ENCODE measurements around the gene EXOSC3. TPM values are rescaled to one million over a fixed set of nuclear protein-coding genes. Genes with fewer than 3 reads are reported as not detected.
"Not testable (repeated sequence)": the region's sequence is repeated elsewhere in the genome, so short reads cannot be mapped to it uniquely, and the experiment has no call there.

The EXOSC3 gene
- total RNA-seq, 6 experiments from 2014 or later, result 37.7 to 49.8 (median 41.9) TPM

DNA sequence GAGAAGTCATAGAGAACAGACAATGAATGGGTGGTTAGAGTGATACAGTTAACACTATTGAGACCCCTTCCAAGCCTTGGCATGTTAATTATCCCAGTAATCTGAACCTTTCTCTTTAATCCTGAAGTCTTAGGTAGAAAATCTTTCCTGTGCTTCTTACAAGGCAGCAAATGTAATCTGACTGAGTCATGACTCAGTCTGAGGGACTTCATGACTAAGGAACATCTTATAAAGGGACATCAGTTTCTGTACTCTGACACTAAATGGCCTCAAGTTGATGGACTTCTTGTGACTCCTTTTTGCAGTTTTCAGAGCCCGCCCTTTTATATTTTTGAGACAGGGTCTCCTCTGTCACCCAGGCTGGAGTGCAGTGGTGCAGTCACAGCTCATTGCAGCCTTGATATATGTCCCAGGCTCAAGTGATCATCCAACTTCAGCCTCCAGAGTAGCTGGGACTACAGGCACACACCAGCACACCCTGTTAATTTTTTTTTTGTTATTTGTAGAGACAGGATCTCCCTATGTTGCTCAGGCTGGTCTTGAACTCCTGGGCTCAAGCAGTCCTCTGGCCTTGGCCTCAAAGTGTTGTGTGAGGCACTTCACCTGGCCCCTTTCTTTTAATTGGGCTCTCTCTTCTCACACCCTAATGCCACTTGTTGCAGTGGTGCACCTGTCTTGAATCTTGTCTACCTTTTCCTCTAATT, 9.5 kb downstream of the EXOSC3 start:
- Mint-ChIP-seq H3K36me3 (ENCODE audit: low read depth) (peaks cover 24% of the 10 kb centered on the region), H3K4me3 (peak overlapping the region; percentile 32; the same call in 1 of the 2 replicates), H3K9me3 (no peaks in the 10 kb centered on the region), H3K4me1 (ENCODE audit: low read depth) (peaks cover 35% of the 10 kb centered on the region), H3K27me3 (ENCODE audit: insufficient read depth) (no peaks in the 10 kb centered on the region; the same call in 1 of the 2 replicates), H3K27ac (peak overlapping the region; percentile 70)
- TF ChIP-seq, protein P1, sequence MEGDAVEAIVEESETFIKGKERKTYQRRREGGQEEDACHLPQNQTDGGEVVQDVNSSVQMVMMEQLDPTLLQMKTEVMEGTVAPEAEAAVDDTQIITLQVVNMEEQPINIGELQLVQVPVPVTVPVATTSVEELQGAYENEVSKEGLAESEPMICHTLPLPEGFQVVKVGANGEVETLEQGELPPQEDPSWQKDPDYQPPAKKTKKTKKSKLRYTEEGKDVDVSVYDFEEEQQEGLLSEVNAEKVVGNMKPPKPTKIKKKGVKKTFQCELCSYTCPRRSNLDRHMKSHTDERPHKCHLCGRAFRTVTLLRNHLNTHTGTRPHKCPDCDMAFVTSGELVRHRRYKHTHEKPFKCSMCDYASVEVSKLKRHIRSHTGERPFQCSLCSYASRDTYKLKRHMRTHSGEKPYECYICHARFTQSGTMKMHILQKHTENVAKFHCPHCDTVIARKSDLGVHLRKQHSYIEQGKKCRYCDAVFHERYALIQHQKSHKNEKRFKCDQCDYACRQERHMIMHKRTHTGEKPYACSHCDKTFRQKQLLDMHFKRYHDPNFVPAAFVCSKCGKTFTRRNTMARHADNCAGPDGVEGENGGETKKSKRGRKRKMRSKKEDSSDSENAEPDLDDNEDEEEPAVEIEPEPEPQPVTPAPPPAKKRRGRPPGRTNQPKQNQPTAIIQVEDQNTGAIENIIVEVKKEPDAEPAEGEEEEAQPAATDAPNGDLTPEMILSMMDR (IDR thresholded peaks at IDR 0.05), result no peak
- peak; percentile 37 for DNase-seq

DNA sequence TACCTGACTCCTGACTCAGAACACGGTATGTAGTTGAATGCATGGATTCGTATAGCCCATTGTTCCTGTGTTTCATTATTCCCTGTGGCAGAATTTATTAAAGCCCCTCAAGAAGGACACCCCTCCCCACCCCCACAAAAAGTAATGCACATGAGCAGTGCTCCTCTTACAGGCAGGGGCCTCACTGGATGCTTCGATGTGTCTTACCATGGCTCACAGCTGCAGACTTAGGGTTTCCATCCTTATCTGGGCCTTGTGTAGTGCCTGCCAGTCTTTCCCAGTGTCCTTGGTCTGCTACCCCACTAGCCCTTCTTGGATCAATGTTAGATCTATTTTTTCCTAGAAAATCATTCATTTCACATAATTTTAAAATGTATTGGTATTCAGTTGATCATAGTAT, 14.9 kb downstream of the EXOSC3 start:
- DNase-seq, result no peak
- no peak overlapping the region for H3K27ac Mint-ChIP-seq
- H3K36me3 Mint-ChIP-seq (ENCODE audit: low read depth), result peaks cover 12% of the 10 kb centered on the region

DNA sequence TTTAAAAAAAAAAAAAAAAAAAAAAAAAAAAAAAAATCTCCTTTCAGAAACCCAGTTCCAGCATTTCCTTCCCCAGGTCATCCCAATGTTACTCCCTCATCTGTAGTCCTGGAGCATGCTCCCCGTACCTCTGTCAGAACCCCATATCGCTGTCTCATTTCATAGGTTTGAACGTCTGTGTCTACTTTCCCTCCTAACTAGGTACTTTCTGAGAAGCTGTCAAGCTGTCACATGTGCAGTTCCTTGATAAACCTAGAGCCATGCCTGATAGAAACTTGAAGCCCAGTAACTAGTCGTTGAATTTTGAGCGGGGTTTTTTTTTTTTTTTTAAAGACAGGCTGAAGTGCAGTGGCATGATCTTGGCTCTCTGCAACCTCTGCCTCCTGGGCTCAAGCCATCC, 15.6 kb downstream of the EXOSC3 start:
- Mint-ChIP-seq H3K36me3 (ENCODE audit: low read depth) (peaks cover 8% of the 10 kb centered on the region), H3K27me3 (ENCODE audit: insufficient read depth) (no peaks in the 10 kb centered on the region; the same call in 1 of the 2 replicates), H3K4me1 (ENCODE audit: low read depth) (peaks cover 4% of the 10 kb centered on the region), H3K9me3 (no peaks in the 10 kb centered on the region; the same call in 1 of the 2 replicates), H3K4me3 (no peak overlapping the region), H3K27ac (no peak overlapping the region)
- DNase-seq, result no peak
- TF ChIP-seq, protein P1 (IDR thresholded peaks at IDR 0.05), result no peak

More for the DNA sequence above, 14.9 kb downstream of the EXOSC3 start:
- Mint-ChIP-seq H3K9me3 (no peaks in the 10 kb centered on the region; the same call in 1 of the 2 replicates), H3K27me3 (ENCODE audit: insufficient read depth) (no peaks in the 10 kb centered on the region; the same call in none of the 2 replicates), H3K4me1 (ENCODE audit: low read depth) (peaks cover 11% of the 10 kb centered on the region), H3K4me3 (no peak overlapping the region)
- TF ChIP-seq, protein P1 (IDR thresholded peaks at IDR 0.05), result no peak

DNA sequence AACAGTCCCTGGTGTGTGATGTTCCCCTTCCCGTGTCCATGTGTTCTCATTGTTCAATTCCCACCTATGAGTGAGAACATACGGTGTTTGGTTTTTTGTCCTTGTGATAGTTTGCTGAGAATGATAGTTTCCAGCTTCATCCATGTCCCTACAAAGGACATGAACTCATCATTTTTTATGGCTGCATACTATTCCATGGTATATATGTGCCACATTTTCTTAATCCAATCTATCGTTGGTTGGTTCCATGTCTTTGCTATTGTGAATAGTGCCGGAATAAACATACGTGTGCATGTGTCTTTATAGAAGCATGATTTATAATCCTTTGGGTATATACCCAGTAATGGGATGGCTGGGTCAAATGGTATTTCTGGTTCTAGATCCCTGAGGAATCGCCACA, 19.6 kb downstream of the EXOSC3 start:
- H3K27me3 Mint-ChIP-seq (ENCODE audit: insufficient read depth); H3K9me3 Mint-ChIP-seq; DNase-seq; H3K27ac Mint-ChIP-seq; H3K4me3 Mint-ChIP-seq; H3K36me3 Mint-ChIP-seq (ENCODE audit: low read depth): not testable (repeated sequence)
- peaks cover 20% of the 10 kb centered on the region for H3K4me1 Mint-ChIP-seq (ENCODE audit: low read depth)

DNA sequence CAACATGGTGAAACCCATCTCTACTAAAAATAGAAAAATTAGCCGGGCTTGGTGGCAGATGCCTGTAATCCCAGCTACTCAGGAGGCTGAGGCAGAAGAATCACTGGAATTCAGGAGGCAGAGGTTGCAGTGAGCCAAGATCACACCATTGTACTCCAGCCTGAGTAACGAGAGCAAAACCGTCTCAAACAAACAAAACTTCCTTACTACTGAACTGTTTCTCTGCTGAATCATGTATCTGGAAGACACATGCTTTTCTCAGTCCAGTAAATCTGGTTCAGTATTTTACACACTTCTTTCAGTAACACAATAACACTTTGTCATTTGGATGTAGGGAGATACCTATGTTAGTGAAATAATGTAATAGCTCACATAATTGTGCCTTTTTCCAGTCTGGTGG, 23.4 kb downstream of the EXOSC3 start:
- H3K4me3 Mint-ChIP-seq, result peak overlapping the region; percentile 65; the same call in 1 of the 2 replicates
- TF ChIP-seq, protein P1 (IDR thresholded peaks at IDR 0.05), result no peak
- peak; percentile 81 for DNase-seq
- H3K4me1 Mint-ChIP-seq (ENCODE audit: low read depth), result peaks cover 22% of the 10 kb centered on the region
- no peaks in the 10 kb centered on the region; the same call in 1 of the 2 replicates for H3K27me3 Mint-ChIP-seq (ENCODE audit: insufficient read depth)
- H3K9me3 Mint-ChIP-seq, result no peaks in the 10 kb centered on the region; the same call in 1 of the 2 replicates
- H3K36me3 Mint-ChIP-seq (ENCODE audit: low read depth), result peaks cover 4% of the 10 kb centered on the region; the same call in 1 of the 2 replicates
- H3K27ac Mint-ChIP-seq, result peak overlapping the region; percentile 86

All from HFFc6 (cell line).